Measurements from ENCODE around the gene GUCA2B.

DNA sequence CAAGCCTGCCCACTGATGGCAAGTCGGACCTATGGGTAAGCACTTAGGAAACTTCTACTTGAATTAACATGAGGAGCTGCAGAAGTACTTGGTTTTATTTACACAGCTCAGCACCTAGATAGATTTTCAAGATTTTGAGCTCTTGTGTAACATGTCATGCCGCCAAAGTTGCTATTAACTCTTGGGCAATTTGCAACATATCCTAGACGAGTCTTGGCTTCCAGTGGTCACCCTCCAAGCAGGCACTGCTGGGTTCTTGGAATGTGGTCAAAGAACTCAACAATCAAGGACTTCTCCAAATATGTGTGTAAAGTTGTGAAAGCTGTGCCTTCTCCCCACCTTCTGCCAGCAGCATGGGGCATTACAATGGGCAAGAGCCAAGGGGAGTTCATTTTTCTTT lies 17.8 kb upstream of the GUCA2B start:
- TF ChIP-seq CTCF (IDR thresholded peaks at IDR 0.05; ENCODE audit: insufficient read depth, low read depth, low read length) (no peak), EZH2 (IDR thresholded peaks at IDR 0.05; ENCODE audit: insufficient read depth, low read length) (no peak)
